Ammon's horn (tissue), 1 donor: ENCODE measurements around the gene KRT81.

ENCODE experiments used
- DNase-seq: peaks from one replicate; pipeline ENCODE4 v3.0.0-alpha.2; 2016; ENCODE audit warnings: low spot score

Gene KRT81

GRCh38 chr12:52291267-52291935, at the start of gene KRT81:
TSS of gene KRT81 (minus strand) at chr12:52291534. CDS start at chr12:52291465, 69 bp downstream.
- no peak for DNase-seq

- no peak for DNase-seq
These were observed 47.1 kb upstream of the KRT81 start for GRCh38 chr12:52338241-52338960.

- DNase-seq: no peak
These were observed 45.7 kb upstream of the KRT81 start for GRCh38 chr12:52337054-52337453.

- DNase-seq: no peak
These were observed 45.3 kb upstream of the KRT81 start for GRCh38 chr12:52336641-52337040.

GRCh38 chr12:52335598-52336262, 44.4 kb upstream of the KRT81 start:
- no peak for DNase-seq

GRCh38 chr12:52334185-52334584, 42.9 kb upstream of the KRT81 start:
- no peak for DNase-seq

- no peak for DNase-seq
These were observed 42.0 kb upstream of the KRT81 start for GRCh38 chr12:52333321-52333720.

- DNase-seq: no peak
These were observed 41.0 kb upstream of the KRT81 start for GRCh38 chr12:52332381-52332780.

GRCh38 chr12:52331833-52332232, 40.5 kb upstream of the KRT81 start:
- no peak for DNase-seq

- no peak for DNase-seq
These were observed 39.7 kb upstream of the KRT81 start for GRCh38 chr12:52331039-52331438.

- no peak for DNase-seq
These were observed 36.6 kb upstream of the KRT81 start for GRCh38 chr12:52327830-52328500.

- peak; percentile 95 for DNase-seq
These were observed 35.9 kb upstream of the KRT81 start for GRCh38 chr12:52327052-52327829.

- DNase-seq: no peak
These were observed 32.8 kb upstream of the KRT81 start for GRCh38 chr12:52324153-52324444.

- DNase-seq: no peak
These were observed 32.2 kb upstream of the KRT81 start for GRCh38 chr12:52323416-52324152.

- DNase-seq: no peak
These were observed 31.7 kb upstream of the KRT81 start for GRCh38 chr12:52323001-52323400.

- no peak for DNase-seq
These were observed 30.7 kb upstream of the KRT81 start for GRCh38 chr12:52322069-52322468.

GRCh38 chr12:52321418-52321817, 30.1 kb upstream of the KRT81 start:
- peak; percentile 60 for DNase-seq

GRCh38 chr12:52320784-52321400, 29.6 kb upstream of the KRT81 start, which contains the start of gene KRT83:
TSS of gene KRT83 (minus strand) at chr12:52321398. CDS start at chr12:52321335, 63 bp downstream.
- no peak for DNase-seq

- no peak for DNase-seq
These were observed 27.8 kb upstream of the KRT81 start for GRCh38 chr12:52319097-52319496.

GRCh38 chr12:52318241-52318990, 27.1 kb upstream of the KRT81 start:
- DNase-seq: no peak
